Measurements from ENCODE around the gene ZBTB48.

Gene ZBTB48

DNA sequence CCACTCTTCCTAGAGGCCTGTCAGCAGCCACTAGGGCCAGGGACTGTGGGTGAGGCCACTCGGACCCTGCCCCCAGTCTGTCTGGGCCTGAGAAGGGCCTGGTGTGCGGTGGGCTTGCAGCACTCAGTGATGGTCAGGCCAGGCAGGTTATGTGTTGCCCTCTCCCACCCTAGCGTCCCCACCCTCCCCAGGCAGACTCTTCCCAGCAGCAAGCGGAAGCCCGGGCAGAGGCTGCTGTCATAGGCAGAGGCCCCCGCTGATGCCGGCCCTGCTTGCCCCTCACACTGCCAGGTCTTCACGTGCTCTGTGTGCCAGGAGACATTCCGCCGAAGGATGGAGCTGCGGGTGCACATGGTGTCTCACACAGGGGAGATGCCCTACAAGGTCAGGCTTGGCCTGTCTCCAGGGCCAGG is 6.6 kb downstream of the ZBTB48 start:
- H3K4me3 ChIP-seq (ENCODE audit: low read depth, low read length), result no peak overlapping the region
- no peak for DNase-seq (ENCODE audit: low read depth)
- TF ChIP-seq, protein P1, sequence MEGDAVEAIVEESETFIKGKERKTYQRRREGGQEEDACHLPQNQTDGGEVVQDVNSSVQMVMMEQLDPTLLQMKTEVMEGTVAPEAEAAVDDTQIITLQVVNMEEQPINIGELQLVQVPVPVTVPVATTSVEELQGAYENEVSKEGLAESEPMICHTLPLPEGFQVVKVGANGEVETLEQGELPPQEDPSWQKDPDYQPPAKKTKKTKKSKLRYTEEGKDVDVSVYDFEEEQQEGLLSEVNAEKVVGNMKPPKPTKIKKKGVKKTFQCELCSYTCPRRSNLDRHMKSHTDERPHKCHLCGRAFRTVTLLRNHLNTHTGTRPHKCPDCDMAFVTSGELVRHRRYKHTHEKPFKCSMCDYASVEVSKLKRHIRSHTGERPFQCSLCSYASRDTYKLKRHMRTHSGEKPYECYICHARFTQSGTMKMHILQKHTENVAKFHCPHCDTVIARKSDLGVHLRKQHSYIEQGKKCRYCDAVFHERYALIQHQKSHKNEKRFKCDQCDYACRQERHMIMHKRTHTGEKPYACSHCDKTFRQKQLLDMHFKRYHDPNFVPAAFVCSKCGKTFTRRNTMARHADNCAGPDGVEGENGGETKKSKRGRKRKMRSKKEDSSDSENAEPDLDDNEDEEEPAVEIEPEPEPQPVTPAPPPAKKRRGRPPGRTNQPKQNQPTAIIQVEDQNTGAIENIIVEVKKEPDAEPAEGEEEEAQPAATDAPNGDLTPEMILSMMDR (IDR thresholded peaks at IDR 0.05; ENCODE audit: insufficient read depth, low read depth, low read length, missing control alignments), result no peak

DNA sequence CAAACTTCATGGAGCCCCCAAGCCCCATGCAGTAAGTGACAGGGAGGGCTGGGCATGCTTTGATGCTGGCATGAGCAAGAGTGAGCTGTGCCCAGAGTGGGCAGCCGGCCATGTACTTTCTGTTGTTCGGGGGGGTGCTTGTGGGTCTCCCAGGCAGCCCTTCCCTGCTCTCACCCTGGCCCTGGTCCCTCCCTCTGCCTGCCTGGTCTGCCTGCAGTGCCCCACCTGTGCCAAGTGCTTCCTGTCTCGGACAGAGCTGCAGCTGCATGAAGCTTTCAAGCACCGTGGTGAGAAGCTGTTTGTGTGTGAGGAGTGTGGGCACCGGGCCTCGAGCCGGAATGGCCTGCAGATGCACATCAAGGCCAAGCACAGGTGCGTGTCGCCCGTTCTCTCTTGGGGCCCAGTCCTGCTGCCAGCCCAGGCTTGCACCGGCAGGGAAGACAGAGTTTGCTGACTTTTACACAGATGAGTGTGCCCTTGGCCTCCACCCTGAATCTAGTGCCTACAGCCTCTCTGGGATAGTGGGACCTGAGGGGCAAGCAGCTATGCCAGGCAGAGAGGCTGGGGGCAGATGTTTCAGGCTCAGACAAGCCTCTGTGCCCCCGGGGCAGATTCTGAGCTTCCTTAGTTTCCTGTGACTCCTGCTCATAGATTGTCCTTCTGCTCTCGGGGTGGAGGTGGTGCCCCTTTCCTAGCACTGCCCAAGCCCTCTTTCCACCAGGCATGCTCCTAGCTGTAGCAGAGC is 7.6 kb downstream of the ZBTB48 start:
- TF ChIP-seq, protein P1 (IDR thresholded peaks at IDR 0.05; ENCODE audit: insufficient read depth, low read depth, low read length, missing control alignments), result no peak
- H3K4me3 ChIP-seq (ENCODE audit: low read depth, low read length), result no peak overlapping the region
- no peak for DNase-seq (ENCODE audit: low read depth)

DNA sequence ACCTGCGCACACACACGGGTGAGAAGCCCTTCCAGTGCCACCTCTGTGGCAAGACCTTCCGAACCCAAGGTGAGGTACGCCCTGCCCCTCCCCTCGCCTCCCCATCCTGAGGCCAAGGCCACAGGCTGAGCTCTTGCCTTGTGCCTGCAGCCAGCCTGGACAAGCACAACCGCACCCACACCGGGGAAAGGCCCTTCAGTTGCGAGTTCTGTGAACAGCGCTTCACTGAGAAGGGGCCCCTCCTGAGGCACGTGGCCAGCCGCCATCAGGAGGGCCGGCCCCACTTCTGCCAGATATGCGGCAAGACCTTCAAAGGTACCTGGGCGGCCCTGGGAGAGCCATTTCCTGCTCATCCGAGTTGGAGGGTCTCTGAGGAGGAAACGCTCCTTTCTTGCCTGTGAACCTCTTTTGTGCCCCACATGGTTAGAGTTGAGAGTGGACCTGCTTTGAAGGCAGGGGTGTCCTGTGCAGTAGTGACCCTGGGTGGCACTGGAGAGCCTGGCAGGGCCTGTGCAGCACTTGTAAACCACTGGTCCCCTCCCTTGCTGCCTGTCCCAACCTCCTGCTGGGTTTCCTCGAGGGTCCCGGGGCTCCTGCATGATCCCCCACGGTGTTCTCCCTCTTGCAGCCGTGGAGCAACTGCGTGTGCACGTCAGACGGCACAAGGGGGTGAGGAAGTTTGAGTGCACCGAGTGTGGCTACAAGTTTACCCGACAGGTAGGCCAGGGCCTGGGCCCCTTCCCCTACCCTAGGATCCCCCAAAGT is 8.5 kb downstream of the ZBTB48 start:
- no peak overlapping the region for H3K4me3 ChIP-seq (ENCODE audit: low read depth, low read length)
- TF ChIP-seq, protein P1 (IDR thresholded peaks at IDR 0.05; ENCODE audit: insufficient read depth, low read depth, low read length, missing control alignments), result no peak
- DNase-seq (ENCODE audit: low read depth), result no peak

DNA sequence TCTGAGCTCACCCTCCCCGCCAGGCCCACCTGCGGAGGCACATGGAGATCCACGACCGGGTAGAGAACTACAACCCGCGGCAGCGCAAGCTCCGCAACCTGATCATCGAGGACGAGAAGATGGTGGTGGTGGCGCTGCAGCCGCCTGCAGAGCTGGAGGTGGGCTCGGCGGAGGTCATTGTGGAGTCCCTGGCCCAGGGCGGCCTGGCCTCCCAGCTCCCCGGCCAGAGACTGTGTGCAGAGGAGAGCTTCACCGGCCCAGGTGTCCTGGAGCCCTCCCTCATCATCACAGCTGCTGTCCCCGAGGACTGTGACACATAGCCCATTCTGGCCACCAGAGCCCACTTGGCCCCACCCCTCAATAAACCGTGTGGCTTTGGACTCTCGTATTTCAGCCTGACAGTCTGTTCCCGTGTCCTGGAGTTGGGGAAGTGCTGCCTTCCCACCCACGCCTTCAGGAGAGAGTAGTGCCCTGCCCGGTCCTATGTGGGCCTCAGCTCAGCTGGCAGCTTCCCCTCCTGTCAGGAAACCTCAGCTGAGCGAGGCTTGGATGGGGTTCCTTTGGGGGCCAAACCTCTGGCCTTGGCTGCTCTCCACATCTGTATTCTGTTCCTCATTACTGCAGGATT is 9.2 kb downstream of the ZBTB48 start:
- no peak overlapping the region for H3K4me3 ChIP-seq (ENCODE audit: low read depth, low read length)
- DNase-seq (ENCODE audit: low read depth), result no peak
- TF ChIP-seq, protein P1 (IDR thresholded peaks at IDR 0.05; ENCODE audit: insufficient read depth, low read depth, low read length, missing control alignments), result no peak

DNA sequence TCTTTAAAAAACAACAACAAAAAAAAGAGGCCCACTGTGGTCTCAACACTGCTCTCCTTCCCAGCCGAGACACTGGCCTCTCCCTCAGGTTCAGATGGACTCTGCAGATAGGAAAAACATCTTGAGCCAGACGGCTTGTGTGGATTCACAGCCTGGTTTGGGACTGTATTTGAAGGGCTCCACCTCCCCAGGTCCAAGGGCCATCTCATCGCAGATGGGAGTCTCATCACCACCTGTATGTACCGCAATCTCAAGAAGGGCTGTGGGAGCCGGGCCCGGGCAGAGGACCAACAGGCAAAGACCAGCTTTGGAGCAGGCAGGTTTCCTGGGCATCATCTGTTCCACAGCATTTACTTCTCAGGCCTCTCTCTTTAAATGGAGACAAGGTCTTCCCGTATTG is 10.3 kb downstream of the ZBTB48 start:
- TF ChIP-seq, protein P1 (IDR thresholded peaks at IDR 0.05; ENCODE audit: insufficient read depth, low read depth, low read length, missing control alignments), result no peak
- H3K4me3 ChIP-seq (ENCODE audit: low read depth, low read length), result no peak overlapping the region
- no peak for DNase-seq (ENCODE audit: low read depth)

DNA sequence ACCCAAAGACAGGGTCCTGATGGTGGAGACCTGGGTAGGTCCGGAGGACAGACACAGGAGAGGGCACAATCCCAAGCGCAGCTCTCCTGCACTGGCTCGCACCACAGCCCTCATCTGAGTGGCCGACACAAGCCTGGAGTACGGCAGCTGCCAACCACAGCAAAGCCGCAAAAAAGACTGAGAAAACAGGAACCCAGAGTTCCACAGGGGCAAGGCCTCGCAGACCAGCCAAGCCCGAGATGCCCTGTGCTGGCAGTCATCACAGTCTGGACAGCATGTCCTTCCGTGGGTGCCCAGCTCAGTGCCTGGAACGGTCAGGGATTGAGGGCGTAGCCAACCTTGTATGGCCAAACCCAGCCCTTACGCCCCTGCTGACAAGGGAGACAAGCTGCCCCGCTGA is 11.4 kb downstream of the ZBTB48 start:
- no peak overlapping the region for H3K4me3 ChIP-seq (ENCODE audit: low read depth, low read length)
- DNase-seq (ENCODE audit: low read depth), result no peak
- TF ChIP-seq, protein P1 (IDR thresholded peaks at IDR 0.05; ENCODE audit: insufficient read depth, low read depth, low read length, missing control alignments), result no peak
